Measurements from ENCODE around the gene CNTNAP2.

Gene CNTNAP2

DNA sequence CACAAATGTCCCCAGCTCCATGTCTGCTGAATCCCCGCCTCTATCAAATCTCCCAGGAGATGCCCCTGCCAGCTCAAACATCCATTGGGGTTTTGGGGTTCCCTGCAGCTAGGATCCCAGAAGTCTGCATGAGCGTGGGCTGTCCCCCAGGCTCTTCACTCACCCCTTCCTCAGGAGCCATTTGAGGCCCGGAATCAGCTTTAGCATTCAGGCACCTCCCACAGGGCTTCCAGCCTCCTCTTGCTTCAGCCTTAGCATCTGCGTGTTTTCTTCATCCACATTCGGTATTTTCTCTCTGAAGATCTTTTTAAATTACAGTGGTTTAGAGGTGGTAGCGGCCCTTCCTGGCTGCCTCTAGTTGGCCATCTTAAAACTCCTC is 1054.4 kb downstream of the CNTNAP2 start:
- no peak for DNase-seq

DNA sequence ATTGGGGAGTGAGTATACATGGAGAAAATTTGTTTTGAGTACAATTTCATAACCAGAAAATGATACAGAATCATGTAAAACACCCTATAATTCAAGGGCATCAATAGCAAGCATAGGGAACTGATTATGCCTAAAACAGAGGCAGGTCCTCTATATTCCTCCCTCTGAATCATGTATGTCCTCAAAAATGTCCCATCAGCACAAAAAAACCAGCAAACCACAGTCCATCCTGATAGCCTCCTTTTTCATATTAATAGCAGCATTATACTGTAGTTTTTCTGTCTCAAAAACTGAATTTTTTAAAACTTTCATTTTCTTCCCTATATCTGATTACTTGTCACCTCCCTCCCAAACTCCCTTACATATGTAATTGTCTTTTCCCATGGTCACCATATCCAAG is 1057.3 kb downstream of the CNTNAP2 start:
- no peak for DNase-seq

DNA sequence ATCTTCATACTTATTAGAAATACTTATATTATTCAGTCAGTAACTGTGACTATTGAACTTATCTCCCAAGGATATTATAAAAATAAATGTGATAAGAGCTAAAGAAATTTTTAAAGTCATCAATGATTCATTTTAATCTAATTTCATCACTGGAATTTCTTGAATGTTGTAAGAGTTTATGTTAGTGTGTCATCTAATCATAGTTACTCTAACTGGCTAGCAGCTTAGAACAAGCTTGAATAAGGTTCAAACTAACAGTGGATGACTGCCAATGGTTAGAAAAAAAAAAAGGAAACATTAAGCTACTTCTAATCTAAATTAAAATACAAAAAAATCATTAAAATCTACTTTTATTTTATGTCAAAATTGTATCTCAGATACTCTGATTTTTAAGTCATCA is 1066.3 kb downstream of the CNTNAP2 start:
- DNase-seq: no peak

DNA sequence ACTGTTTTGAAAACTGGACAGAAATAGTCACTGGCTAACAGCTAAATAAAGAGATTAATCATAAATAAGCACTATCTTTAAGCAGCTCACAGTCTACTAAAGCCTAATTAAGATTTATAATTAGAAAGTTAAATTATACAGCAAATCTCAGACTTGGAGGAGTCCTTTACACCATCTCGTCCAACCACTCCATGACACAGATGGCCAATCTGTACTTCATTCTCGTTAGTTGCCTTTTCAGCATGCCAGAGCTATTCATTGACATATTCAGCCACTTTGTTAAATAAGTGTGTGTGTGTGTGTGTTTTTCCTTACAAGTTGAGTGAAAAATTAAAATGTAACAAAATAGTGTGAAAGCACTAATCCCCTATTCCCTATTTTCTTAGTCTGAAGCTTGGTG is 1066.7 kb downstream of the CNTNAP2 start:
- no peak for DNase-seq

DNA sequence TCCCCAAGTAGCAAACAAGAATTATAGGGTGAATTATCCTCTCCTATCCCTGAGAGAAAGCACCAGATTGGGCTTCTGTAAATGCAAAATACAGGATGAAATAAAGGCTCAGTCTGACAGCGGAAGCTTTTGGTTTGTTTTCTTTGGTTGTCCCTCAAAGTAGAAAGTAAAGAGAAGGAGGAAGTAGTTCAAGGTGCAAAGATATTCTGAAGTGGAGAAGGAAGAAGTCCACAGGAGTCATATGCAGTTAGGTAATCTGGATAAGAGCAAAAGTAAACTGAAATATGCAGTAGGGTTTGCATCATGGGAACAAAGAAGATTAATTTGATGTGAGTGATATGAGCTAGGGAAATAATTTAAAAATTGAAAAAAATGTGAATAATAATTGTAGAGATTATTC is 1071.9 kb downstream of the CNTNAP2 start:
- no peak for DNase-seq

DNA sequence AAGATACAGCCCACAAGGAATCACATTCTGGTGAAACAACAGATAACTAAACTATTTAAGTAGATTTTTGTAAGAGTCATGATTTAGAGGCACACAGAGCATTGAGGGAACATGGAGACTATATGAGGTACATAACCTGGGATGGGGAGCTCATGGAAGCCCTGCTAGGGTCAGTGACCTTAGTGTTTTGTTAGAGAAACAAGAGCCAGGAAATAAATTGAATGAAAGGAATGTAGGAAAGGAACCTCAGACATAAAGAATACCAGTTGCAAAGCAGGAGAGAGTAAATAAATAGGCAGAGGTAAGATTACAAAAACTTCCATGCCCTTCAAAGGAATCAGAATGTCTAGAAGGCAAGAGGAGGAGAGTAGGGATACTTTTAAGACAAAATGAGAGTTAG is 1076.9 kb downstream of the CNTNAP2 start:
- DNase-seq: no peak

DNA sequence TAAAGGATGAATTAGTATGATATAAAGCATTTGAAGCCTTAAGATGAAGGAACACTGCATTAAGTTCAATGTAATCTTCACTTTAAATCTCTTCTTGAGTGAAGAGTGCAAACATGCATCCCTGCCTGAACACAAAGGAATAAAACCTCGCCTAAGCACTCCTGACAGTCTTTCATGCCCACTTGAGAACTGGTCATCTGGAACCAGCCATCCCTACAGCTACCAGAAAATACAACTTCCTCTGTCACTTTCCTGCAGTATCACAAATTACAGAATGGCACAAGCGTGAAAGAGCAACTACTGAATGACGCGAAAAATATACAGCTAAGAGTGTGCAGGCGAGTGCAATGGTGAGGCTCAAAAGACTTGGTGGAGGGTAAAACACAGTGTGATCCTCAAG is 1079.9 kb downstream of the CNTNAP2 start:
- DNase-seq: no peak

DNA sequence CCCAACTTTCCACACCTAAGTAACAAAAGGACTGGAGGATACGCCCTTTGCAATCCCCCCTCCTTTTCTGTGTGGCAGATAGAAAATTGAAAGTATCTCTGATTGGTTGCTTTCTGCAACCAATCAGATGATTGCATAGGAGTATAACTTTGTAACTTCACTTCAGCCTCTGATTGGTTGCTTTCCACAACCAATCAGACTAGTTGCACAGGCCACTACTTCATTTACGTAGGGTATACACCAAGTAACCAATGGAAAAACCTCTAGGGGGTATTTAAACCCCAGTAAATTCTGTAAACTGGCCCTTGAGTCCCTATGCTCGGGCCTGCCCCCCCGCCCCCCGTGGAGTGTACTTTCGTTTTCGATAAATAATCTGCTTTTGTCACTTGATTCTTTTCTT is 1080.4 kb downstream of the CNTNAP2 start:
- DNase-seq: no peak

DNA sequence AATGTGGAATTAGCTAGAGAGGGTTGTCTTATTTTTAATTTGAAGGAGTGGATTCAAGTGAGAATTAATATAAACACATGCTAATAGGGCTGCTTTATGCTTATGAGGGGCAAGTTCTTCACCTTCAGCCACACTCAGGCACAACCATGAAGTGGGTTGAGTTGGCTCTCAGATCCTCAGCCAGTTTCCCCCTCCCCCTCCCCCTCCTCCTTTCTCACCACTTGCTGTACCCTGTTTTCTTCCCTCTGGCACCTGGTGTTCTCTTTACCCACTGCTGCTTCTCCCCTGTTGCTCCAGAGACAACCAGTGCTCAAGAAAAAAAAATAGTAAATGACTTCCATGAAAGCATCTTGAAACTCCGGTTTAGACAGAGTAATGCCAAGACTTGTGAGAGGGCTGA is 1083.3 kb downstream of the CNTNAP2 start:
- DNase-seq: no peak

DNA sequence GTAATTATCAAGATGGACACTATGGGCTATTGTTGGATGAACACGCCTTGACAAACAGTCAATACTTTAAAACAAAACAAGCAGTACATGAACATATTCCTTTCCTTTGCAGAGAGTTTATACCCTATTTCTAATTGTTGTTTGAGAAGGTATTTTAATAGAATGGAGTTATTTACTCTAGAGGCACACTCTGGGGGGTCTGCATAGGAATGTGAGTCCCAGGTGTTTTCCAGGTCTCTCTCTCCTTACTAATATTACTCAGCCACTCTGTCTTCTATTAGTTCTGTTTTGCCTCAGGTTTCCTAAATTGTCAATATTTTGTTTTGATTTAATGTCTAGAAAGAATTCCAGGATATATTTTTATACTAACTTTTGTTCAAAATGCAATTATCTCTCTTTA is 1091.4 kb downstream of the CNTNAP2 start:
- DNase-seq: no peak

DNA sequence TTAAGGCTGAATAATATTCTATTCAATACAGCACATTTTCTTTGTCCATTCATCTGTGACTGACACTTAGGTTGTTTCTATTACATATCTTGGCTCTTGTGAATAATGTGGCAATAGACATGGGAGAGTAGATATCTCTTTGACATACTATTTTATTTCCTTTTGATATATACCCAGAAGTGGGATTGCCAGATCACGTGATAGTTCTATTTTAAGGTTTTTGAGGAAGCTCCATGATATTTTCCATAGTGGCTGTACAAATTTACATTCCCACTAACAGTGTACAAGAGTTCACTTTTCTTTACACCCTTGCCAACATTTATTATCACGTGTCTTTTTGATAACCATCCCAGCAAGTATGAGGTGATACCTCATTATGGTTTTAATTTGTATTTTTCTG is 1114.7 kb downstream of the CNTNAP2 start:
- no peak for DNase-seq

DNA sequence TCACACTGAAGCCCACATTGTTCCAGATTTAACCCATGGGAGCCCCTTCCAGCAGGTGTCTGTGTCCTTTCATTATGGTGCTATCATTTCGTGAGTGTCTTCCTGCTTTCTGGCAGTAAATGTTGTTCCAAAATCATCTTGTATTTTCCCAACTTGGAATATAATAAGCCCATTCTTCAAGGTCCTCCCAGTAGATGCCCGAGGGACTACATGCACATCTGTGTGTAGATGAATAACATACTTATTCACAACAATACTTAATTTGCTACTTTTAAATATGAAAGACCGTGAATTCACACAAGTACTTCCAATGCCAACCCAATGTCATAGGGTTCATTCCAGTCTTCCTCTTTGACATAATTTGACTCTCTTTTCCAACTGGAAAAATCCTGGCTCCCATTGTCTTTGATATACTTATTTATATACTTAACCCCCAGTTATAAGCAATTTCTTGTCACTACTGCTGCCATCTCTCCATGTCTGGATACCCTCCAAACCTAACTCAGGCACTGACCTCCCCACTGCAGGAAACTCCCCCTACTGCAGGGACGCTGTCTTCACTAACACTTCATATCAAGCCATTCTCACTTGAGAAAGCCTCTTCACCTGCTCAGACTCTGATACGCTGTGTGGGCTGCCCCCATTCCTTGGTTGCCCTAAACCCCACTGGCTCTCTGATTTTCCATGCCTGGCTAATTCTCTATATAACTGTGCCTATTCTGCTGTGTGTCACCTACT is 1119.2 kb downstream of the CNTNAP2 start:
- DNase-seq: no peak

DNA sequence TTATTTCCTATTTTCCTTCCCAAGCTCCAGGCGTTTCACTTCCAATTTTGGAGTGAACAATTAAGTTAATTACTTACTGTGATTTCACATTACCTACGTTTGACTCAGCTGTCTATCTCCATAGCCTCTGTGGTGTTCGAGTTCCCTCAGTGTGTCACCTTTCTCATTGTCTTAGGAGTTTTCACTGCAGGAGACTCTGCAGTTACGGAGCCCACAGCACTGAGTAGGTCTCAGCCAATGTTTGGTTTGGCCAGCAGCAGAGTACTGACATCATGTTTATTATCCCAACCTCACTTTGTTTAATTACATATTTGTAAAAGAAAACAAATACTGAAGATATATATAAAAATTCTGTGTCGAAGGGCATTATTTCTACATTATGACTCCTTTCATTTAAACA is 1123.9 kb downstream of the CNTNAP2 start:
- no peak for DNase-seq

DNA sequence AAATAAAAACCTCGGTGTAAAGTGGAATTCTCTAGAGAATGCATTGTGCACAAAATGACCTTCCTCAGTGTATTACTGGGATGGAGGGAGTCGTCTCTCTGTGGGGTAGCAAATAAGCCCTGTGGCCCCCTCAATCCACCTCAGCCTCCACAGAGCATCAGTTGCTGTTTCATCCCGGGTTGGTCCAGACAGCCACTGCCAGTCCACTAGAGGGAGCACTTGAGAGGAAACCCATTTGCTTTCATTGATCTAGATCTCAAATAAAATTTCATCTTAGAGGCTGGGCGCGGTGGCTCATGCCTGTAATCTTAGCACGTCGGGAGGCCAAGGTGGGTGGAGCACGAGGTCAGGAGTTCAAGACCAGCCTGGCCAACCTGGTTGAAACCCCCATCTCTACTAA is 1128.7 kb downstream of the CNTNAP2 start:
- peak; percentile 65 for DNase-seq

DNA sequence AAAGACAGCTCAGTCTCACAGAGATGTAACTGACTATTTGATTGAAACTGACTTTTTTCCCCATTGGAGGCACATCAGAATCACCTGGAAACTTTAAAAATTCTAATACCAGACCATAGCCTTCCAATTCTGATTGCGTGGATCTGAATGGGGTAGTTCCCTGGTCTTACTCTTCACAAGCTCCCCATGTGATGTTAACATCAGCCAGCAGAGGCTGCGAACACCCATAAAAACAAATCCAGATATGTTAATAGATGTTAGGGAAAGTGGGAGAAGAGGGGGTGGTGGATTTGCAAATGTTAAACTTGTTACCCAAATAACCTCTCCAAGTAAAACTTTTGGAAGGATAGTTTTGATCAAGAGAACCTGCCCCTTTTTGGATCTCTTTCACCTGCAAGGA is 1133.4 kb downstream of the CNTNAP2 start:
- no peak for DNase-seq

DNA sequence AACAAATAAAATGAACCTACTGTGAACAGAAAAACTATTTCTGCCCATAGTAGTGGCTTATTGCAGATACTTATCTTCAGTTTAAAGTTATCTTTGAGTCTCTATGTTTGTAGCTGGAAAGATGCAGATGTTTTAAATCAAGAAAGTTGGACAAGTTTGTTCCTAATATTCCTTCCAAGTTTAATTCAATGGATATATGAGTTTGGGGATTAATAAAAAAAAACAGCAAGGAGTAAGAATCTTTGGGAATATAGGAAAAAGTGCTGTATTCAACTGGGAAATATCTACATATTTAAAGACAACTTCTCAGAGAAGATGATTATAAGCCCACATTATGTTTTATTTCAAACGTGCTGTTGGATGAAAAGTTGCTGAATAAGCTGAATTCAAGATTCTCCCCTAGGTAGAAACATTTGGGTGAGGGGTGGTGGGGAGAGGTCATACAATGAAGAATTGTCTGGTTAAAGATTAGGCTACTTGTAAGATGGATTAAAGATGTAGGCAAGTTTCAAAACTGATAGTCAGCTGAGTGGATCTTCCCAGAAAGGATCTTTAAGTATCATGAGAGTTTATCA is 1135.2 kb downstream of the CNTNAP2 start:
- no peak for DNase-seq

DNA sequence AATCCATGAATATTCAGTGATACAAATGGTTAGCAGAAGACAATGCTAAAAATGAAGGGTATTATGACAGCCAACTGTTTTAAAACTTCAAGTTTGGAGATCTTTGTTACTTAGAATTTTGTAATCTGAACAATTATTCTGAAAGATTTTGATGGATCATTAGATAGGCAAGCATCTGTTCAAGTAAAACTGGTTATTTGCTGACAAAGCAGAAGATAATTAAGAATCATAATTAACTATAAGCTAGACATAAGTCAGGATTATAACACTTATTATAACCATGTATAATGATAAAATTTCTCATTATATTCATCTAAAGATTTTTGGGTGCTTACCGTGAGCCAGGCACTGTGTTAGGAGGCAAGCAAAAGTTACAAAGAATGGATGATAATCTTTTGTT is 1145.1 kb downstream of the CNTNAP2 start:
- DNase-seq: no peak

DNA sequence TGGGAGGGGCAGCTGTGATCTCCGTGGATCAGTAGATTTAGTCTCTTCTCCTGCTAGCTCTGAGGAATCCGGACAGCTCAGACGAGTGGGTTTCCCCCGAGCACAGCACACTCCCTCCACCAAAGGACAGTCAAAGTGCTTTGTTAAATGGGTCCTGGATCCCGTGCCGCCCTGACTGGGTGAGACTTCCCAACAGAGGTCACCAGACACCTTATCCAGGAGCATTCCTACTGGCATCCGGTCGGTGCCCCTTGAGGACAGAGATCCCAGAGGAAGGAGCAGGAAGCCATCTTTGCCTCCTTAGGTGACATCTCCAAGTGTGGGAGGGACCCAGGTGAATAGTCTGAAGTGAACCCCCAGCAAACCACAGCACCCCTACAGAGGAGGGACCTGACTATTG is 1148.9 kb downstream of the CNTNAP2 start:
- DNase-seq: no peak

DNA sequence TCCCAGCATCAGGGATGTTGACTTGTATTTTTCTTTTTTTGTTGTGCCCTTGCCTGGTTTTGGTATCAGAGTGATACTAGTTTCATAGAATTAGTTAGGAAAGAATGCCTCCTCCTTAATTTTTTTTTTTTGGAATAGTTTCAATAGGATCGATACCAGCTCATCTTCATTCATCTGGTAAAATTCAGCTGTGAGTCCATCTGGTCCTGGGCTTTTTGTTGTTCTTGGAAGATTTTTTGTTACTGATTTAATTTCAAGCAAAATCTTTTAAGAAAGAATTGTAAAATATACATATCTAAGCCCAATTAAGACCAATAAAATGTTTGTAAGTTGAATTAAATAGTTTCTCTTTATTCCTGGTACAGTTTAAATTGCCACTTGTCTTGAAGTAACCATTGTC is 1159.5 kb downstream of the CNTNAP2 start:
- DNase-seq: no peak

DNA sequence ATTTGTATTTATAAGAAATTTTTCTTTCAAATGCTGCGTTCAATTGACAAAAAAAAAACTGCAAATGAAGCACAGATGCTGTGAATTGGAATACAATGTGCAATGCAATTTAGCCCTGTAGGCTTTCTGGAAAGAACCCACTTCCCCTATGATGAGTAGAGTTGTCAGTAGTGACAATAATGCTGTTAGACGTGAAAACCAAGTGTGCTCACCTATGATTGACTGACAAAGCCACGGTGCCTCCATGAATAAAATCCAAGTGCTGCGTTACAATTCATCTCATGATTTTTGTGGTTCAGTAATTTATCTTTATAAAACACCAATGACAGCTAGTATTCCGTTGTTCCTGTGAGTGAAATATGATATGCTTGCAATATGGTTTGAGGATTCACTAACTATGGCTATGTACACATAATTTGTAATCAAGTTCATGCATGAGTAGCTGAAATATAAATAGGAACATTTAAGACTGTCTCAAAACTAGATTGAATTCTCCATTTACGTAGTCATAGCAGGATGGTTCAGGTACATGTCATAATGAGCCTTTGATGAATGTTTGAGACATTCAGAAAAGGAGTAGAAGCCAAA is 1160.3 kb downstream of the CNTNAP2 start:
- DNase-seq: no peak

DNA sequence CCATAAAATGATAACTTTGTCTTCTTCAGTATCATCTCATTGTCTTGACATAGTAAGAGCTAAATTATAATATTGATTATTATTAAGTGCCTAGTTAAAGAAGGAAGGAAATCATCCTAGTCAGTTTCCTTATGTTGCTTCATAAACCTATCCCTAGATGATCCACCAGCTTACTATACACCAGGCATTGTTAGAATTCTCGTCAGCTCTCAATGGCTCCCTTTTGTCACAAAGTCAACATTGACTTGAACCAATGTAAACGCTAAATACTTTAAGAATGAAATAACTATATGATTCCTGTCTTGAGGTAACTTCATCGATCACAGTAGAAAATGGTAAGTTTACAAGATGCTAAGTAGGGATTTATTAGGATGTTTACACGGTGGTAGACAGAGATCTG is 1162.9 kb downstream of the CNTNAP2 start:
- DNase-seq: no peak

DNA sequence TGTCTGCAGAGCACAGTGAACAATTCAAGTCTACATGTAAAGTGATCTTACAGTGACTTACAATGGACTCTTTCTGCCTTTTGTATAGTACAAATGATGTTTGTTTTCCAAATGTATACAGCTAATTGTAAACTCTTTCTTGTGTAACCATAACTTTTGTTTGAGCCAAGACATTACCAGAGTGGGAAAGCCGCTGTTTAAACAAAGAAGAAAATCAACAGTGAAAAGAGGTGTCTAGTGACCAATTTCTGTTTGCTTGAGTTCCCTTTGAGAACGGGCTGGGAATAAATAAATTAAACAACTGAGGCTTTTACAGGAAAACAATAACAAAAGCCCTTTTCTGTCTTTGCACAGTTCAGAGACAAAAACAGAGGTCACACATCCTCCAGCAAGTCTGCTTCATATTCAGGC is 1163.4 kb downstream of the CNTNAP2 start:
- DNase-seq: no peak

DNA sequence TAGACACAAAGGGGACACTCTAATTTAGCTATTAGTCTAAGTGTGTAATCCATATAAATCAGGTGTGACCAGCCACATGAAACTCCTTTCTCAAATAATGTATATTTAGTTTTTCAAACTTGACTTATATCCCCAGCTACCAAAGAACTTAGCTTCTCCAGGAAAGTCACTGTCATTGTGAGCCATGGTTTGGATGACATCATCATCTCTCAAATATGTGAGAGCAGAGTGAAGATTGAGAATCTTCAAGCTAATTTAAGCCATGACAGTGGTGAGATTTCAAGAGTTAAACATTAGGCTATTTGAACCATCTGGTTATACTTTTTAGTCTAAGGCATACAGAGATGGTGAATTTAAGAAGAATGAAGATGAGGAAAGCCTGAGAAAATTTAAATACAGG is 1165.6 kb downstream of the CNTNAP2 start:
- DNase-seq: no peak

DNA sequence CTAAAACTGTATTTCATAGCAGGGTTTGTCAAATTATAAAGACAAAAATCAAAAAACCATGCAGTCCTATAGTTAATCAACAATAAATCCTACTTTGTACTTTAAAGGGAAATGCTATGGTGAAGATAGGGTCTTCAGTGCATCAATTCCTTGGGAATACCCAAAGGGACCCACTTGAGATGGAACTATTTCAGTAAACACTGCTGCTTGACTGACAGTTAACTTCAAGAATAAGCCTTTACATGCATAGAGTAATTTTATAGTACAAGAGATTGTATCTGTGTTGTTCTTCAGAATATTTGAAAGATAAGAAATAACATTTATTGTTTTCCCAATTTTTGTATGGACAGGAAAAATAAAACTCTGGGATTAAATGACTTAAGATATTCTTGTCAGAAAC is 1179.6 kb downstream of the CNTNAP2 start:
- no peak for DNase-seq

DNA sequence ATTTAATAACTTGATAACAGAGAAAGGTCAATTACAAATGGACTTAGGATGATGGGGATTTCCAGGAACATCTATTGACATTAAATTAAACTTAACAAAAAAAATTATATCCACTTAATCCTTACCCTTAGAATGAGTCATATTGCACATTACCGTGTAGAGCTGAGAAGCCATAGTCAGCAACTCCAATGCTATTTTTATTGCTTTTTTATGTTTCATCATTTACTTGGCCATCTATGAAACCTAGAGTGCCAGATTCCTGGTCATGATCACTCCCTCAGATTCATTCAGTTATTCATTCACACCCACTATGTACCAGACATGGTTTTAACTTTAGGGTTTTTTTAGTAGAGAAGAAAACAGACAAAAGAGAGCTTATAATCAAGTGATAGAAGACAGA is 1180.4 kb downstream of the CNTNAP2 start:
- DNase-seq: no peak

All from hematopoietic multipotent progenitor cell treated with erythropoietin and hydrocortisone succinate and interleukin-3 and kit ligand, for 8 days (in vitro differentiated cells).